T follicular helper cell (primary cell): Measurements from ENCODE around the gene KCTD14.
"Not testable (repeated sequence)": the region's sequence is repeated elsewhere in the genome, so short reads cannot be mapped to it uniquely, and the experiment has no call there.

Experiments
- DNase-seq: peaks from one replicate; pipeline ENCODE4 v3.0.0-alpha.2; 2020; ENCODE audit warnings: low read depth

KCTD14 gene

GRCh38 chr11:78046486-78046854 lies 23.4 kb upstream of the KCTD14 start:
- no peak for DNase-seq

- peak; percentile 65 for DNase-seq
These were observed 22.9 kb upstream of the KCTD14 start for GRCh38 chr11:78045851-78046485.

- no peak for DNase-seq
These were observed 21.6 kb upstream of the KCTD14 start for GRCh38 chr11:78044706-78045105.

GRCh38 chr11:78041843-78042440 lies 18.9 kb upstream of the KCTD14 start:
- no peak for DNase-seq

- DNase-seq: not testable (repeated sequence)
These were observed 18.3 kb upstream of the KCTD14 start for GRCh38 chr11:78041380-78041719.

- no peak for DNase-seq
These were observed 17.8 kb upstream of the KCTD14 start for GRCh38 chr11:78040691-78041379.

DNA sequence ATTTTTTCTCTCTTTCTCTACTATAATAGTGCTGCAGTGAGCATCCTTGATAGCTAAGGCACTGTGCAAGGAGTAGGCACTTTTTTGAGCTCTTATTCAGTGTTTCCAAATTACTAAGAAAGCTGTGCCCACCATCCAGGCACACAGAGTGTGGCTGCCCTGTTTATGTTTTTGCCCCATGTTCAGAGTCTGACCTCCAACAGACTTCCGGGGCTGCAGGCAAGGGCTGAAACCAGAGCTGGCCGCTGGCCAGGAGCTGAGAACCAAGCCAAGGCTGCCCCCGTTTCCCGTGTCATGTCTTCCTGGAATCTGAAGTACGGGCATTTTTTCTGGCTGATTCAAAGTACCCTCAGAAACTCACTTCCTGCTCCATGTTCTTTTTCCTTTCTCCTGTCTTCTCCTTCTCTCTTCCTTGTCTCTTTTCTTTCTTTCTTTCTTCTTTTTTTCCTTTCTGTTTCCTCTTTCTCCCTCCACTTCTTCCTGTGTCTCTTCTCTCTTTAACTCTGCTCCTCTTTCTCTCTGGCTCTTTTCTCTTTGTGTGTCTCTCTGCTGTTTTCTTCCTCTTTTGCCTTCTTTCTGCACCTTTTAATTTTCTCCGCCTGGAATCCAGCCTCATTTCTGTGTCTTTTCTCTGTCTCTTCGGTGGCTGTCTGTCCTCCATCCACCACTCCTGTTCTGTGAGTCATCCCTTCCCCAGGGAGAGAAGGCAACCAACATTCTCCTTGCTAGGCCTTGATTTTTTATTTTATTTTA lies 17.0 kb upstream of the KCTD14 start:
- DNase-seq: no peak

DNA sequence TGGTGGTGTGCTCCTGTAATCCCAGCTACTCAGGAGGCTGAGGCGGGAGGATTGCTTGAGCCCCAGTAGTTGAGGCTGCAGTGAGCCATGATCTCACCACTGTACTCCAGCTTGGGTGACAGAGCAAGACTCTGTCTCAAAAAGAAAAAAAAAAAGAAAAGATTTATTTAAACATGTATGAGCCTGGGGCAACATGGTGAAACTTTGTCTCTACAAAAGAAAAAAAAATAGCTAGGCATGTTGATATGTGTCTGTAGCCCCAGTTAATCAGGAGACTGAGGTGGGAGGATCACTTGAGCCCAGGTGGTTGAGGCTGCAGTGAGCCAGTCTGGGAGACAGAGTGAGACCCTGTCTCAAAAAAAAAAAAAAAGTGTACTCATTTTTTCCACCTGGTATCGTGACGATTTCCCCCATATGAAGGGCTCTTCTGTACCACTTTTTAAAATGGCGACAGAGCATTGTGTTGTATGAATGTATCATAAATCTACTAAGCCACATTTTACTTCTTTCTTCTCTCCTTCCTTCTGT lies 16.4 kb upstream of the KCTD14 start:
- no peak for DNase-seq

- DNase-seq: no peak
These were observed 15.7 kb upstream of the KCTD14 start for GRCh38 chr11:78038697-78039313.

- DNase-seq: no peak
These were observed 14.9 kb upstream of the KCTD14 start for GRCh38 chr11:78037825-78038620.

DNA sequence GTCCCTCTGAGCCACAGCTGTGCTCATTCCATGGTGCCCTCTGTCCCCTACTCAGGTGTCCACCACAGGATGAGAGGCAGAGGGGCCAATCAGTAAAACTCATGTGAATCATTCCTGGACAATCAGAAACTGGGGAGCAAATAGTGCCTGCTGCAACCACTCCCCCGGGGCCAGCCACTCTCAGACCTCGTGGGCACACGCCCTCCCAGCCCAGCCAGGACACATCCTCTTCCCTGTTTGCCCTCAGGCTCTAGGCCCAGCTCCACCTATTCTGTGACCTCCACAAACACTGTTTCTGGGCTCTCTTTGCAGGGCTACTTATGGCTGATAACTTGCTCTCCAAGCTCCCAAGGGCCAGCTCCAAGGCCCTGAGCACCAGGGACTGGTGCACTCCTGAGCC lies 14.0 kb upstream of the KCTD14 start:
- DNase-seq: no peak

DNA sequence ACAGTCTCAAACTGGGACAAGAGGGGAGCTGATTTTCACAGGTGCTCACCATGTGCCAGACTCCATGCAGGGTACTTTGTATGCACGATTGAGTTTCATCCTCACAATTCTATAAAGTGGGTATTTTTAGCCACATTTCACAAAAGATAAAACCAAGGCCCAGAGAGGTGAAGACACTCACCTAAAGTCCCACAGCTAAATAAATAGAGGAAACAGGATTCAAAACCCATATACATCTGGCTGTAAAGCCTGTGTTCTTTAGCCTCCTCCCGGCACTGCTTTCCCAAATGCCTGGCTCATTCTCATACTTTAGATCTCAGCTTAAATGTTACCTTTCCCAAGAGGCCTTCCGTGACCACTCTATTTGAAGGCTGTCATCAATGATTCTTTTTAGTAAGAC lies 13.2 kb upstream of the KCTD14 start:
- DNase-seq: no peak

DNA sequence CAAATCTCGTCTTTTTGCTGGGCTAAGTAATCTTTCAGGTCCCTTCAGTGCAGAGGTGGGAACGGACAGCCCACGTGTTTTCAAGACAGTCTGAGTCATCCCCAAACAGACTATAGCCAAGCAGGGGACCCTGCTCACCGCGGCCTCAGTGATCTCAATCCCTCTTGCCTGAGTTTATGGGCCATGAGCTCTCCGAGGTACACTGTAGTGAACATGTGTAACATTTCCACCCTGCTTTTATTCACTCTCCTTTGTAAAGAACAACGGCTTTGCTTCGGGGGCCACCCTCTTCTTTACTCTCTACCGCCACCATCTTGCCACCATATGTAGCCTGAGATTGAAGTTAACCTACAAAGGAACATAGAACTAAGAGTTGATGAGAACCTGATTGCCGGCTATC lies 11.5 kb upstream of the KCTD14 start:
- no peak for DNase-seq

DNA sequence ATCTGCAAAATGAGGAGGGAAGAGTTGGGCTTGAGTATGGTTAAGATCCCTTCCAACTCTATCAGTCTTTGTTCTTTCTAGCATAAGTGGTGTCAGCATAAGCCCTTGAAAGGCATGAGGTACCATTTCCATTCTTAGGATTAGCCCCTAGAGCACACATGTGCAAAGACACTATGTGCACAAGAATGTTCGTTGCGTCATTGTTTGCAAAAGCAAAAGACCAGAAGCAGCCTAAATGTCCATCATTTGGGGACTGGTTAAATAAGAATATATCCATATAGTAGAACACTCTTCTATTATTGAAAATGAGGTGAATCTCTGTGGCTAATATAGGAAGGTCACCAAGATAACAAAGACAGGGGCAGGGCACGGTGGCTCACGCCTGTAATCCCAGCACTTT lies 10.0 kb upstream of the KCTD14 start:
- DNase-seq: no peak

- DNase-seq: no peak
These were observed 9.0 kb upstream of the KCTD14 start for GRCh38 chr11:78032090-78032489.

DNA sequence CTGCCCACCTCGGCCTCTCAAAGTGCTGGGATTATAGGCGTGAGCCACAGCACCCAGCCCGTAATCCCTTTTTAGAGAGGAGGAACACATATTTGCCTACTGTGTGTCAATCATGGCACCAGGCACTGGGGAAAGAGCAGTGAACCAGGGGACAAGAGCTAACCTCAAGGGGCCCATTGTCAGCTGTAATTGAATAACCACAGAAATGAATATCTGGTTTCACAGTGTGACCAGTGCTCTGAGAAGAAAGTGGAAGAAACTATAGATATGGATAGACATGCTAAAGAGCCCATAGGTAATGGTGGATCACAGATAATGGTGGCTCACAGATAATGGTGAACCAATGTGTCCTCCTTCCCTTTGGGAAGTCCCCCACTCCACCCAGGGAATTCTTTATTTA lies 8.6 kb upstream of the KCTD14 start:
- DNase-seq: no peak

DNA sequence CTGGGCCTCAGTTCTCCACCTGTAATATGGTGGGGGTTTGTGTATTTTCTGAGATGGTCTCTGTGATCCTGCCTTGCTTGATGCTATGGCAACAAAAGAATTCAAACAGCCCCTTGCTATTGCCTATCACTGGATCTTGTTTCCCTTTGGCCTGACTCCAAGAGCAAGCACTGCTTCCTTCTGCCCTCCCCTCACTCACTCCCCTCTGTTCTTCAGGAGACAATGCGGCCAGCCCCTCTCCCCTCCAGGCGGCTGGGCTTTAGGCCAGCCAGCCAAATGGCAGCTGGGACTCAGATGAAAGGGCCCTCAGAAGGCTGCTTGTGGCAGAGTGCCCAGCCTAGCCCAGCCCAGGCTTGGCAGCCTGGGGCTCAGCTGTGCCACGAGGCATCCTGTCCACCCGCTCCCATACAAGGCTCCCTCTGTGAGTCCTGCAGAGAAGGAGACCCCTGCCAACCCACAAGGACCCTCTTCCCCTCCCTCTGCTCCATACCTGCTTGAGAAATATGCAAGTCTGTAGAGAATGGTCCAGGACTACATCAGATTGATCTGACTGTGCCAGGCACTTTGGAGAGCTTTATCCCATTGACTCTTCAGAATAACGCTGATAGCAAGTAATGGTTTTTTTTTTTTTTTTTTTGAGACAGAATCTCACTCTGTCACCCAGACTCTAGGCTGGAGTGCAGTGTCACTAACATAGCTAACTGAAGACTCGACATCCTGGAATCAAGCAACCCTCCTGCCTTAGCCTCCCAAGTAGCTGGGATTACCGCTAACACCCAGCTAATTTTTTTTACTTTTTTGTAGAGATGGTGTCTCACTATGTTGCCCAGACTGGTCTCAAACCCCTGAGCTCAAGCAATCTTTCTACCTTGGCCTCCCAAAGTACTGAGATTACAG lies 7.6 kb upstream of the KCTD14 start:
- DNase-seq: no peak

GRCh38 chr11:78028423-78028822 lies 5.3 kb upstream of the KCTD14 start:
- DNase-seq: not testable (repeated sequence)

GRCh38 chr11:78027759-78028158 lies 4.7 kb upstream of the KCTD14 start:
- DNase-seq: no peak

- DNase-seq: no peak
These were observed 2.3 kb upstream of the KCTD14 start for GRCh38 chr11:78025378-78025777.
